BE2C (cell line): ENCODE measurements around the gene SEMA4D.

Source experiments
- DNase-seq: peaks from one replicate; pipeline ENCODE4 v3.0.0-alpha.2; 2020
- H3K27me3 ChIP-seq: fragments of 250-450 bp; sonication (Bioruptor Pico); 2 replicates; pipeline ENCODE4 v1.5.1; 2020; ENCODE audit warnings: mild to moderate bottlenecking
- H3K36me3 ChIP-seq: fragments of 250-450 bp; sonication (Bioruptor Pico); 2 replicates; pipeline ENCODE4 v1.5.1; 2020; ENCODE audit warnings: mild to moderate bottlenecking
- H3K4me1 ChIP-seq: fragments of 250-450 bp; sonication (Bioruptor Pico); 2 replicates; pipeline ENCODE4 v1.5.1; 2020
- H3K4me3 ChIP-seq: 2 replicates; pipeline ENCODE4 v1.5.1; 2011; ENCODE audit warnings: low read depth, low read length
- H3K9me3 ChIP-seq: fragments of 250-450 bp; sonication (Bioruptor Pico); 2 replicates; pipeline ENCODE4 v1.5.1; 2020
- TF ChIP-seq, protein P1 (sequence below): IDR thresholded peaks from 2 replicates; pipeline ENCODE4 v1.5.1; 2012; ENCODE audit warnings: mild to moderate bottlenecking, low read depth, low read length

SEMA4D gene

DNA sequence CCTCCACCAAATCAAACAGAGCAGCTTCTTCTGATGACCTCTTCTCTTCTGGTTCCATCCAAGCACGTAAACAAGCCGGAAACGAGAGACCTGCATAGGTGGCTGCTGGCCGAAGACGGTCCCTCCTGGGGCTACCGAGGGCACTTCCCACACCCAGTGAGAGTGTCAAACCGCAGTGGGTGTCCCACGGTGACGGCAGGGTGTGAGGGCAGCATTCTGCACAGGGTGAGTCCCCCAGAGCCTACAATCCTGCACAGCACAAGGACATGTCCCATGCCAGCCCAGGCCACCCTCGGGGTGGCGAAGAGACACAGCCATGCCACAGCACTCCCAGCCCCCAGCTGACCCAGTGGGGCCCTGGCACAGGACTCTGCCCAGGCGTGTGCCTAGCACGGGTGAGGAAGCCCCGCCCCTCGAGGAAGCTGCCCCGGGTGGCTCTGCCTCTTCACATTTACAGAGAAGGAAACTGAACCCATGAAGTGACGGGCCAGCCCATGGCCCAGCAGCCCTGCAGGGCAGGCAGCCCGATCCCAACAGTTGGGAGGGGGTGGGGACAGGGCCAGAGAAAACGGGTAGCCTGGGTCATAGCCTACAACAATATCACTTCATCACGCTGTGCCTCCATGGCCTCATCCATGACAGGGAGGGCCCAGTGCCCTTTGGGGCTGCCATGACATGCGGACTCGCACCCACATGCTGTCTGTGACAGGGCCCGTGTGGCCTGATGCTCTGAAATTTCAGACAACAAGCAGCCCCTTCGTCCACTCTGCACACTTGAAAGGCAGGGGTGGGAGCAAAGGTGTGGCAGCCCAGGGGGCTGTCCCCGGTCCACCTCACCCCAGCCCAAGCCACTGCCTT lies 43.2 kb downstream of the SEMA4D start:
- H3K27me3 ChIP-seq: no peaks in the 10 kb centered on the region
- DNase-seq: no peak
- TF ChIP-seq, protein P1, sequence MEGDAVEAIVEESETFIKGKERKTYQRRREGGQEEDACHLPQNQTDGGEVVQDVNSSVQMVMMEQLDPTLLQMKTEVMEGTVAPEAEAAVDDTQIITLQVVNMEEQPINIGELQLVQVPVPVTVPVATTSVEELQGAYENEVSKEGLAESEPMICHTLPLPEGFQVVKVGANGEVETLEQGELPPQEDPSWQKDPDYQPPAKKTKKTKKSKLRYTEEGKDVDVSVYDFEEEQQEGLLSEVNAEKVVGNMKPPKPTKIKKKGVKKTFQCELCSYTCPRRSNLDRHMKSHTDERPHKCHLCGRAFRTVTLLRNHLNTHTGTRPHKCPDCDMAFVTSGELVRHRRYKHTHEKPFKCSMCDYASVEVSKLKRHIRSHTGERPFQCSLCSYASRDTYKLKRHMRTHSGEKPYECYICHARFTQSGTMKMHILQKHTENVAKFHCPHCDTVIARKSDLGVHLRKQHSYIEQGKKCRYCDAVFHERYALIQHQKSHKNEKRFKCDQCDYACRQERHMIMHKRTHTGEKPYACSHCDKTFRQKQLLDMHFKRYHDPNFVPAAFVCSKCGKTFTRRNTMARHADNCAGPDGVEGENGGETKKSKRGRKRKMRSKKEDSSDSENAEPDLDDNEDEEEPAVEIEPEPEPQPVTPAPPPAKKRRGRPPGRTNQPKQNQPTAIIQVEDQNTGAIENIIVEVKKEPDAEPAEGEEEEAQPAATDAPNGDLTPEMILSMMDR: no peak
- H3K4me3 ChIP-seq: no peak overlapping the region
- no peaks in the 10 kb centered on the region for H3K9me3 ChIP-seq
- H3K4me1 ChIP-seq: peaks cover 3% of the 10 kb centered on the region; the same call in 1 of the 2 replicates
- H3K36me3 ChIP-seq: no peaks in the 10 kb centered on the region

DNA sequence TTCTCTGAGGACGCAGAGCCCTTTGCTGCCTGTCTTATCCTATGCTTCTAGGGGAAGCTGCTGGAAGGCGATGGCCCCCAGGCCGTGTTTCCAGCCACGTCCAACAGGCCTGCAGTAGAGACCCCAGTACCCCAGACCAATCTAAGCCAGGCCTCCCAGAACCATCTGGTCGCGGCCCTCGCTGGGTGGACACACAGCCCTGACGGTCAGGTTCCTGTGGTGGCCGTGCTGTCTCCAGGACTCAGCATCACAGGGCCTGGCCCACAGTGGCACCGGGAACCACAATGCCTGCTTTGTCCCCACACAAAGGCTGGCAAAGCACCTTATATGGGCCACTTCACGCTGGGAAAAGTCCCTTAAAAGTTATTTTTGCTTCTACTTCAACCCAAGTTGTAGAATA lies 44.5 kb downstream of the SEMA4D start:
- H3K9me3 ChIP-seq: no peaks in the 10 kb centered on the region
- TF ChIP-seq, protein P1: no peak
- no peak overlapping the region for H3K4me3 ChIP-seq
- no peaks in the 10 kb centered on the region for H3K36me3 ChIP-seq
- DNase-seq: no peak
- peaks cover 3% of the 10 kb centered on the region; the same call in 1 of the 2 replicates for H3K4me1 ChIP-seq
- H3K27me3 ChIP-seq: no peaks in the 10 kb centered on the region

DNA sequence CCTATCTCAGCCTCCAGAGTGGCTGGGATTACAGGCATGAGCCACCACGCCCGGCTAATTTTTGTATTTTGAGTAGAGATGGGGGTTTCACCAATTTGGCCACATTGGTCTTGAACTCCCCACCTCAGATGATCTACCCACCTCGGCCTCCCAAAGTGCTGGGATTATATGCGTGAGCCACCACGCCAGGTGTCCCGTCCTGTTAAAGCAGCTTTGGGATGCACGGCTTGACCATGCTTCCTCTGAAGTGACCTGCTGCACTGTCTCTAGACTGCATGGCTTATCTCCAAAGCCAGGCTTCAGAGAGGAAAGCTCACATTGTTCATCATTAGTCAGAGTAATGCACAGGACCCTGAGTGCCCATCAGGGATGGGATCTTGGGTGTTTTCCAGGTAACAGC lies 45.4 kb downstream of the SEMA4D start:
- no peaks in the 10 kb centered on the region for H3K36me3 ChIP-seq
- TF ChIP-seq, protein P1: no peak
- H3K27me3 ChIP-seq: no peaks in the 10 kb centered on the region
- DNase-seq: no peak
- no peak overlapping the region for H3K4me3 ChIP-seq
- no peaks in the 10 kb centered on the region for H3K9me3 ChIP-seq
- H3K4me1 ChIP-seq: peaks cover 3% of the 10 kb centered on the region; the same call in 1 of the 2 replicates

DNA sequence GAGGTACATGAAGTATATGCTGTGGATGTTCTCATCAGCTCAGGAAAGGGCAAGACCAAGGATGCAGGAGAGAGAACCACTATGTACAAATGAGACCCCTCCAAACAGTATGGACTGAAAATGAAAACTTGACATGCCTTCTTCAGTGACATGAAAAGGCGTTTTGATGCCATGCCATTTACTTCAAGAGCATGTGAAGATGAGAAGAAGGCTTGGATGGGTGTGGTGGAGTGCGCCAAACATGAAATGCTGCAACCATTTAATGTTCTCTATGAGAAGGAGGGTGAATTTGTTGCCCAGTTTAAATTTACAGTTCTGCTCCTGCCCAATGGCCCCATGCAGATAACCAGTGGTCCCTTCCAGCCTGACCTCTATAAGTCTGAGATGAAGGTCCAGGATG lies 47.7 kb downstream of the SEMA4D start:
- H3K4me1 ChIP-seq: peaks cover 3% of the 10 kb centered on the region; the same call in 1 of the 2 replicates
- no peak for DNase-seq

DNA sequence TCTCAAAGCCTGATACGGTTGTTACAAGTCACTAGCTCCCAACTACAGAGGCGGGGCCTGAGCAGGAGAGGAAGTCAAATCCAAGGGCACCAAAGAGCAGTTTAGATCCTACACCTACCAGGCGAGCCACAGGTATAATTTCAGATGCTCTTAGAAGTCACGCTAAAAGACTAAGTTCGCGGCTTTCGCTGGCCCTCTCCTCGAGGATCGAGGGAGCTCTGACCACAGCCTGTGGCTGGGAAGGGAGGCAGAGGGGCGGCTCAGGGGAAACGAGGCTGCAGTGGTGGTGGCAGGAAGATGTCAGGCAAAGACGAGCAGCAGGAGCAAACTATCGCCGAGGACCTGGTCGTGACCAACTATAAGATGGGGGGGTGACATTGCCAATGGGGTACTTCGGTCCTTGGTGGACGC lies 48.6 kb downstream of the SEMA4D start:
- DNase-seq: no peak
- Histone ChIP-seq H3K9me3 (no peaks in the 10 kb centered on the region), H3K27me3 (no peaks in the 10 kb centered on the region), H3K4me1 (peaks cover 3% of the 10 kb centered on the region; the same call in 1 of the 2 replicates), H3K4me3 (no peak overlapping the region), H3K36me3 (no peaks in the 10 kb centered on the region)
- TF ChIP-seq, protein P1: no peak

More for the DNA sequence above, 47.7 kb downstream of the SEMA4D start:
- Histone ChIP-seq H3K27me3 (no peaks in the 10 kb centered on the region), H3K9me3 (no peaks in the 10 kb centered on the region), H3K4me3 (no peak overlapping the region), H3K36me3 (no peaks in the 10 kb centered on the region)
- TF ChIP-seq, protein P1: no peak

DNA sequence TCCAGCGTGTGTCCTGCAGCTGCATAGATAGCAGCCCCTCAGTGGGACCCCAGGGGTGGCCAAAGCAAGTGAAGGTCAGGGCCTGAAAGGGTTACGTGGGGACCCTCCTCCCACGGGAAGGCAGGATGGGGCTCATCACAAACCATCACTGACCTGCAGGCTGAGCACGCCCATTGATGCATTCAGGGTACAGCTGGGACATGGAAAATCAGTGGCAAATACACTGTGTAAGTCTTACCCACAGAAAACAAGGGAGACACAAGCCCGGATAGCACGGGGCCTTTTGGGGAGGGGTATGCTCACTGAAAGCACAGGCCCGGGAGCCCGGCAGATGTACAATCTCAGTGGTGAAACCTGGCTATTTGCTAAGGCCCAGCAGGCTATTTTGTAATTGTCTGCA lies 49.1 kb downstream of the SEMA4D start:
- no peak for DNase-seq
- no peaks in the 10 kb centered on the region for H3K36me3 ChIP-seq
- H3K4me3 ChIP-seq: no peak overlapping the region
- no peaks in the 10 kb centered on the region for H3K9me3 ChIP-seq
- TF ChIP-seq, protein P1: no peak
- peaks cover 3% of the 10 kb centered on the region; the same call in 1 of the 2 replicates for H3K4me1 ChIP-seq
- no peaks in the 10 kb centered on the region for H3K27me3 ChIP-seq
